H9 (cell line): ENCODE data around the gene PCDHB11. TPM values are rescaled to one million over a fixed set of nuclear protein-coding genes. Genes with fewer than 3 reads are reported as not detected.
"Not testable (repeated sequence)": the region's sequence is repeated elsewhere in the genome, so short reads cannot be mapped to it uniquely, and the experiment has no call there.

Source experiments
- DNase-seq: peaks from one replicate; pipeline ENCODE4 v3.0.0-alpha.2; 2017
- H2AFZ ChIP-seq: one replicate; pipeline ENCODE4 v1.6.1; 2013; ENCODE audit warnings: mild to moderate bottlenecking, low read length, control low read depth, moderate library complexity
- H2AK5ac ChIP-seq: 2 replicates; pipeline ENCODE4 v1.6.1; 2013; ENCODE audit warnings: low read length, control low read depth, mixed read lengths; ENCODE audit not compliant: insufficient read length
- H2BK120ac ChIP-seq: one replicate; pipeline ENCODE4 v1.6.1; 2013; ENCODE audit warnings: low read depth, mild to moderate bottlenecking, low read length, control low read depth, inconsistent platforms; ENCODE audit not compliant: poor library complexity, severe bottlenecking
- H2BK12ac ChIP-seq: 2 replicates; pipeline ENCODE4 v1.6.1; 2013; ENCODE audit warnings: low read length, control low read depth, mixed read lengths, low read depth; ENCODE audit not compliant: insufficient read length
- H2BK15ac ChIP-seq: 2 replicates; pipeline ENCODE4 v1.6.1; 2013; ENCODE audit warnings: low read depth, low read length, control low read depth
- H2BK20ac ChIP-seq: one replicate; pipeline ENCODE4 v1.6.1; 2013; ENCODE audit warnings: low read depth, mild to moderate bottlenecking, low read length, control low read depth, inconsistent platforms; ENCODE audit not compliant: poor library complexity, severe bottlenecking
- H2BK5ac ChIP-seq: 2 replicates; pipeline ENCODE4 v1.6.1; 2013; ENCODE audit warnings: low read length, control low read depth, mixed read lengths; ENCODE audit not compliant: insufficient read length
- H3K14ac ChIP-seq: 2 replicates; pipeline ENCODE4 v1.6.1; 2013; ENCODE audit warnings: low read length, control low read depth; ENCODE audit not compliant: insufficient read depth
- H3K18ac ChIP-seq: 2 replicates; pipeline ENCODE4 v1.6.1; 2013; ENCODE audit warnings: low read depth, mild to moderate bottlenecking, mixed read lengths, low read length, control low read depth; ENCODE audit not compliant: insufficient read length
- H3K23ac ChIP-seq: 2 replicates; pipeline ENCODE4 v1.6.1; 2013; ENCODE audit warnings: low read length, control low read depth, mixed read lengths, low read depth; ENCODE audit not compliant: insufficient read length
- H3K23me2 ChIP-seq: 2 replicates; pipeline ENCODE4 v1.6.1; 2013; ENCODE audit warnings: low read depth, mild to moderate bottlenecking, mixed read lengths, low read length, control low read depth; ENCODE audit not compliant: insufficient read length, poor library complexity, severe bottlenecking
- H3K27ac ChIP-seq: 2 replicates; pipeline ENCODE4 v1.5.1; 2013; ENCODE audit warnings: low read length, control low read depth, mixed read lengths, low read depth; ENCODE audit not compliant: insufficient read length
- H3K27me3 ChIP-seq: 2 replicates; pipeline ENCODE4 v1.6.1; 2013; ENCODE audit warnings: low read length, control low read depth, inconsistent platforms; ENCODE audit not compliant: insufficient read depth
- H3K4ac ChIP-seq: 2 replicates; pipeline ENCODE4 v1.6.1; 2013; ENCODE audit warnings: low read depth, mild to moderate bottlenecking, control low read depth, inconsistent platforms, low read length, moderate library complexity
- H3K4me1 ChIP-seq: 2 replicates; pipeline ENCODE4 v1.6.1; 2013; ENCODE audit warnings: low read length, control low read depth, inconsistent platforms; ENCODE audit not compliant: insufficient read depth
- H3K4me2 ChIP-seq: 2 replicates; pipeline ENCODE4 v1.6.1; 2013; ENCODE audit warnings: low read length, control low read depth, mixed read lengths; ENCODE audit not compliant: insufficient read length, insufficient read depth
- H3K56ac ChIP-seq: 2 replicates; pipeline ENCODE4 v1.6.1; 2013; ENCODE audit warnings: low read depth, mild to moderate bottlenecking, mixed read lengths, low read length, control low read depth; ENCODE audit not compliant: insufficient read length
- H3K79me1 ChIP-seq: 2 replicates; pipeline ENCODE4 v1.6.1; 2013; ENCODE audit warnings: low read depth, mild to moderate bottlenecking, moderate library complexity, low read length, control low read depth, inconsistent platforms; ENCODE audit not compliant: insufficient read depth, poor library complexity, severe bottlenecking
- H3K79me2 ChIP-seq: 2 replicates; pipeline ENCODE4 v1.6.1; 2013; ENCODE audit warnings: low read length, control low read depth, inconsistent platforms; ENCODE audit not compliant: insufficient read depth
- H3K9ac ChIP-seq: 2 replicates; pipeline ENCODE4 v1.6.1; 2013; ENCODE audit warnings: low read length, control low read depth, mixed read lengths; ENCODE audit not compliant: insufficient read length; ENCODE audit errors: extremely low read depth
- H3K9me3 ChIP-seq: one replicate; pipeline ENCODE4 v1.6.1; 2013; ENCODE audit warnings: low read depth, low read length, inconsistent platforms; ENCODE audit not compliant: control insufficient read depth
- H3T11ph ChIP-seq: one replicate; pipeline ENCODE4 v1.6.1; 2013; ENCODE audit warnings: mild to moderate bottlenecking, low read length, control low read depth, inconsistent platforms
- H4K20me1 ChIP-seq: one replicate; pipeline ENCODE4 v1.6.1; 2013; ENCODE audit not compliant: control insufficient read depth, insufficient read length, insufficient read depth
- H4K5ac ChIP-seq: 2 replicates; pipeline ENCODE4 v1.6.1; 2013; ENCODE audit warnings: low read depth, mild to moderate bottlenecking, mixed read lengths, low read length, control low read depth; ENCODE audit not compliant: insufficient read length
- H4K8ac ChIP-seq: replicated peaks from 2 replicates; pipeline ENCODE4 v1.6.1; 2013; ENCODE audit warnings: low read length, control low read depth, mixed read lengths, low read depth; ENCODE audit not compliant: insufficient read length
- H4K91ac ChIP-seq: 2 replicates; pipeline ENCODE4 v1.6.1; 2013; ENCODE audit warnings: low read depth, mild to moderate bottlenecking, moderate library complexity, mixed read lengths, low read length, control low read depth; ENCODE audit not compliant: insufficient read length
- H3K27ac Mint-ChIP-seq, 3 experiments: 2 replicates in 2 of 3; 3 replicates in 1 of 3; pipeline ENCODE4 v1.8.0; 2020 to 2021; ENCODE audit warnings: mixed read lengths in 3 of 3, mild to moderate bottlenecking in 1 of 3, moderate library complexity in 1 of 3
- H3K27me3 Mint-ChIP-seq: 2 replicates; pipeline ENCODE4 v1.8.0; 2021; ENCODE audit warnings: low read depth, mild to moderate bottlenecking, moderate library complexity, mixed read lengths
- H3K36me3 Mint-ChIP-seq, 3 experiments: 2 replicates in 2 of 3; 3 replicates in 1 of 3; pipeline ENCODE4 v1.8.0; 2020 to 2021; ENCODE audit warnings: low read depth in 3 of 3, mixed read lengths in 3 of 3; ENCODE audit not compliant: insufficient read depth in 1 of 3
- H3K4me1 Mint-ChIP-seq, 2 experiments: 2 replicates each; pipeline ENCODE4 v1.8.0; 2020; ENCODE audit warnings: mixed read lengths in 2 of 2
- H3K4me3 Mint-ChIP-seq, 2 experiments: 2 replicates in 1 of 2; 3 replicates in 1 of 2; pipeline ENCODE4 v1.8.0; 2020 to 2021; ENCODE audit warnings: mild to moderate bottlenecking in 2 of 2, mixed read lengths in 2 of 2, moderate library complexity in 1 of 2
- H3K9me3 Mint-ChIP-seq, 2 experiments: 2 replicates in 1 of 2; 3 replicates in 1 of 2; pipeline ENCODE4 v1.8.0; 2020; ENCODE audit warnings: mild to moderate bottlenecking in 2 of 2, mixed read lengths in 2 of 2, moderate library complexity in 1 of 2
- WGBS: extraction: QIAGEN DNeasy Blood & Tissue Kit; methylation state at CpG from one replicate; pipeline ENCODE4 v1.1.7; 2013; ENCODE audit warnings: missing lambda C conversion rate, low lambda C conversion rate, mixed read lengths; ENCODE audit not compliant: insufficient read length; ENCODE audit errors: extremely low coverage; 5-methylcytosine and 5-hydroxymethylcytosine counted together
- total RNA-seq: library from RNA; stranded (reverse); gene quantifications from 2 replicates; pipeline ENCODE4 v1.2.1, GENCODE V29; 2021

PCDHB11 gene
- total RNA-seq, 1 experiment from 2014 or later = 2.0 TPM

DNA sequence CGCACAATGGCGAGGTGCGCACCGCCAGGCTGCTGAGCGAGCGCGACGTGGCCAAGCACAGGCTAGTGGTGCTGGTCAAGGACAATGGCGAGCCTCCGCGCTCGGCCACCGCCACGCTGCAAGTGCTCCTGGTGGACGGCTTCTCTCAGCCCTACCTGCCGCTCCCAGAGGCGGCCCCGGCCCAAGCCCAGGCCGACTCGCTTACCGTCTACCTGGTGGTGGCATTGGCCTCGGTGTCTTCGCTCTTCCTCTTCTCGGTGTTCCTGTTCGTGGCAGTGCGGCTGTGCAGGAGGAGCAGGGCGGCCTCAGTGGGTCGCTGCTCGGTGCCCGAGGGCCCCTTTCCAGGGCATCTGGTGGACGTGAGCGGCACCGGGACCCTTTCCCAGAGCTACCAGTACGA, 48.0 kb downstream of the PCDHB11 start:
- H4K8ac ChIP-seq, H2BK120ac ChIP-seq, H3K9ac ChIP-seq, H3K27ac ChIP-seq, H3K9me3 ChIP-seq, H3K79me2 ChIP-seq, H4K20me1 ChIP-seq, H2AFZ ChIP-seq, H3K56ac ChIP-seq, H2BK20ac ChIP-seq, H3K4me3 Mint-ChIP-seq, H3K18ac ChIP-seq, H3K4me1 ChIP-seq, H3K27ac Mint-ChIP-seq, H2BK5ac ChIP-seq, H3K27me3 ChIP-seq, H3K23ac ChIP-seq, H3T11ph ChIP-seq, H3K4me2 ChIP-seq, H2AK5ac ChIP-seq, H4K5ac ChIP-seq, H3K4ac ChIP-seq, H2BK15ac ChIP-seq, H4K91ac ChIP-seq, H3K27me3 Mint-ChIP-seq, H2BK12ac ChIP-seq, H3K79me1 ChIP-seq, H3K23me2 ChIP-seq, DNase-seq, H3K14ac ChIP-seq: not testable (repeated sequence)
- H3K4me1 Mint-ChIP-seq = peaks cover 0 to 15% of the 10 kb centered on the region in 2 experiments; a peak in 2 of 4 replicates
- H3K36me3 Mint-ChIP-seq = peaks cover 17 to 58% (median 33%) of the 10 kb centered on the region in 3 experiments
- no CpG with 5 or more reads among the region's 34 CpGs for WGBS
- peaks cover 58 to 76% of the 10 kb centered on the region in 2 experiments for H3K9me3 Mint-ChIP-seq
